Glomerular endothelial cell (primary cell): ENCODE measurements around the gene PSG2. TPM values are rescaled to one million over a fixed set of nuclear protein-coding genes. Genes with fewer than 3 reads are reported as not detected.
"Not testable (repeated sequence)": the region's sequence is repeated elsewhere in the genome, so short reads cannot be mapped to it uniquely, and the experiment has no call there.

ENCODE experiments used
- DNase-seq: peaks from one replicate; pipeline ENCODE4 v3.0.0-alpha.2; 2011; ENCODE audit warnings: low read depth, low spot score; ENCODE audit errors: extremely low read depth
- total RNA-seq: library from RNA; depleted of rRNA; stranded (reverse); fragments of >200 nt; gene quantifications from 2 replicates; pipeline ENCODE4 v1.2.3, GENCODE V29; 2015

PSG2 gene
- total RNA-seq, 1 donor from 2014 or later = not detected

GRCh38 chr19:43078311-43078710, 4.2 kb downstream of the PSG2 start:
- DNase-seq = no peak

- DNase-seq = not testable (repeated sequence)
Measured at GRCh38 chr19:43077881-43078280, 4.6 kb downstream of the PSG2 start.

- DNase-seq = not testable (repeated sequence)
Measured at GRCh38 chr19:43062418-43062817, 20.1 kb downstream of the PSG2 start.

- not testable (repeated sequence) for DNase-seq
Measured at GRCh38 chr19:43061326-43061725, 21.2 kb downstream of the PSG2 start.

- DNase-seq = not testable (repeated sequence)
Measured at GRCh38 chr19:43060254-43060653, 22.2 kb downstream of the PSG2 start.

GRCh38 chr19:43059482-43059881, 23.0 kb downstream of the PSG2 start:
- not testable (repeated sequence) for DNase-seq

GRCh38 chr19:43058440-43058839, 24.1 kb downstream of the PSG2 start:
- DNase-seq = not testable (repeated sequence)

- not testable (repeated sequence) for DNase-seq
Measured at GRCh38 chr19:43047966-43048365, 34.5 kb downstream of the PSG2 start.

GRCh38 chr19:43046578-43046977, 35.9 kb downstream of the PSG2 start:
- not testable (repeated sequence) for DNase-seq

GRCh38 chr19:43043492-43044180, 38.9 kb downstream of the PSG2 start:
- not testable (repeated sequence) for DNase-seq

GRCh38 chr19:43031645-43032044, 50.9 kb downstream of the PSG2 start:
- DNase-seq = not testable (repeated sequence)

- no peak for DNase-seq
Measured at GRCh38 chr19:43028866-43029265, 53.6 kb downstream of the PSG2 start.

- not testable (repeated sequence) for DNase-seq
Measured at GRCh38 chr19:43027985-43028384, 54.5 kb downstream of the PSG2 start.

GRCh38 chr19:43027061-43027460, 55.4 kb downstream of the PSG2 start:
- not testable (repeated sequence) for DNase-seq

GRCh38 chr19:43026369-43026768, 56.1 kb downstream of the PSG2 start, which contains the start of gene PSG11:
Gene PSG11, minus strand, starts transcription at chr19:43026469. Its CDS starts 97 bp downstream, at chr19:43026372.
- not testable (repeated sequence) for DNase-seq

GRCh38 chr19:43022098-43022497, 60.4 kb downstream of the PSG2 start:
- DNase-seq = not testable (repeated sequence)

- DNase-seq = not testable (repeated sequence)
Measured at GRCh38 chr19:43021629-43022028, 60.9 kb downstream of the PSG2 start.

GRCh38 chr19:43019588-43019987, 62.9 kb downstream of the PSG2 start:
- not testable (repeated sequence) for DNase-seq
